Measurements from ENCODE around the gene MYZAP. TPM values are rescaled to one million over a fixed set of nuclear protein-coding genes. Genes with fewer than 3 reads are reported as not detected.

The MYZAP gene
- total and polyA plus RNA-seq, 4 donors, result 0.50 to 1.8 (median 0.99) TPM

- peaks cover 0 to 2% (median 0%) of the 10 kb centered on the region in 4 donors for H3K27me3 ChIP-seq (ENCODE audit: control insufficient read depth in 4 of 4, insufficient read depth in 4 of 4, low read length in 3 of 4)
- H3K4me1 ChIP-seq (ENCODE audit: control insufficient read depth in 4 of 4, insufficient read depth in 4 of 4, low read length in 3 of 4), result peaks cover 0 to 5% (median 4%) of the 10 kb centered on the region in 4 donors
- TF ChIP-seq CTCF (IDR thresholded peaks at IDR 0.05; ENCODE audit: low read depth, low read length, missing input control) (no peak), JUND (IDR thresholded peaks at IDR 0.05) (no peak), GABPA (IDR thresholded peaks at IDR 0.05 in 1 of 2, conservative IDR thresholded peaks at IDR 0.05 in 1 of 2) (no peak), REST (IDR thresholded peaks at IDR 0.05) (no peak), FOXA2 (IDR thresholded peaks at IDR 0.05) (no peak), NR2F2 (IDR thresholded peaks at IDR 0.05) (no peak), SP1 (IDR thresholded peaks at IDR 0.05) (no peak), YY1 (IDR thresholded peaks at IDR 0.05) (no peak), HNF4G (IDR thresholded peaks at IDR 0.05) (no peak), MAX (IDR thresholded peaks at IDR 0.05) (no peak), FOXA1 (IDR thresholded peaks at IDR 0.05) (no peak), RAD21 (IDR thresholded peaks at IDR 0.05) (no peak), TAF1 (conservative IDR thresholded peaks at IDR 0.05) (no peak), HNF4A (conservative IDR thresholded peaks at IDR 0.05) (no peak)
- H3K36me3 ChIP-seq (ENCODE audit: control insufficient read depth in 4 of 4, insufficient read depth in 3 of 4, low read depth in 1 of 4, low read length in 3 of 4), result no peaks in the 10 kb centered on the region
- WGBS, result 82% methylated on average over 2 of the region's 2 CpGs
- H3K27ac ChIP-seq (ENCODE audit: low read depth in 1 of 2, low read length in 2 of 2), result no peak overlapping the region
- H3K9ac ChIP-seq (ENCODE audit: low read depth in 1 of 2, low read length in 2 of 2), result no peak overlapping the region
- H3K9me3 ChIP-seq (ENCODE audit: control insufficient read depth in 4 of 4, low read length in 3 of 4), result no peaks in the 10 kb centered on the region
- no peak for DNase-seq (ENCODE audit: low spot score)
- H3K4me3 ChIP-seq (ENCODE audit: low read depth in 1 of 3, low read length in 3 of 3), result no peak overlapping the region
Measured at GRCh38 chr15:57589754-57590153, 1.9 kb upstream of the MYZAP start.

GRCh38 chr15:57591237-57591821 lies 375 bp upstream of the MYZAP start:
- H3K4me1 ChIP-seq (ENCODE audit: control insufficient read depth in 4 of 4, insufficient read depth in 4 of 4, low read length in 3 of 4), result peaks cover 0 to 5% (median 4%) of the 10 kb centered on the region in 4 donors
- H3K9ac ChIP-seq (ENCODE audit: low read depth in 1 of 2, low read length in 2 of 2), result no peak overlapping the region
- no peaks in the 10 kb centered on the region for H3K36me3 ChIP-seq (ENCODE audit: control insufficient read depth in 4 of 4, insufficient read depth in 3 of 4, low read depth in 1 of 4, low read length in 3 of 4)
- H3K9me3 ChIP-seq (ENCODE audit: control insufficient read depth in 4 of 4, low read length in 3 of 4), result no peaks in the 10 kb centered on the region
- no peak overlapping the region for H3K27ac ChIP-seq (ENCODE audit: low read depth in 1 of 2, low read length in 2 of 2)
- peaks cover 0 to 2% (median 0%) of the 10 kb centered on the region in 4 donors for H3K27me3 ChIP-seq (ENCODE audit: control insufficient read depth in 4 of 4, insufficient read depth in 4 of 4, low read length in 3 of 4)
- no peak for DNase-seq (ENCODE audit: low spot score)
- 26% methylated on average over 18 of the region's 18 CpGs for WGBS
- peak overlapping the region in 1 of 3 donors; percentile 56 for H3K4me3 ChIP-seq (ENCODE audit: low read depth in 1 of 3, low read length in 3 of 3)
- TF ChIP-seq FOXA2 (IDR thresholded peaks at IDR 0.05) (no peak), MAX (IDR thresholded peaks at IDR 0.05) (no peak), EGR1 (IDR thresholded peaks at IDR 0.05; ENCODE audit: low read depth in 2 of 2) (no peak), GABPA (IDR thresholded peaks at IDR 0.05 in 1 of 2, conservative IDR thresholded peaks at IDR 0.05 in 1 of 2) (no peak), HNF4G (IDR thresholded peaks at IDR 0.05) (no peak), SP1 (IDR thresholded peaks at IDR 0.05) (no peak), YY1 (IDR thresholded peaks at IDR 0.05) (no peak), FOXA1 (IDR thresholded peaks at IDR 0.05) (no peak), REST (IDR thresholded peaks at IDR 0.05) (no peak), TAF1 (conservative IDR thresholded peaks at IDR 0.05) (no peak), ZBTB33 (IDR thresholded peaks at IDR 0.05) (no peak), JUND (IDR thresholded peaks at IDR 0.05) (no peak), RAD21 (IDR thresholded peaks at IDR 0.05) (no peak), NR2F2 (IDR thresholded peaks at IDR 0.05) (no peak), RXRA (IDR thresholded peaks at IDR 0.05) (no peak), HNF4A (conservative IDR thresholded peaks at IDR 0.05) (no peak)

All from liver (tissue), 9 donors.